ENCODE results near the gene CCL19.

The CCL19 gene

DNA sequence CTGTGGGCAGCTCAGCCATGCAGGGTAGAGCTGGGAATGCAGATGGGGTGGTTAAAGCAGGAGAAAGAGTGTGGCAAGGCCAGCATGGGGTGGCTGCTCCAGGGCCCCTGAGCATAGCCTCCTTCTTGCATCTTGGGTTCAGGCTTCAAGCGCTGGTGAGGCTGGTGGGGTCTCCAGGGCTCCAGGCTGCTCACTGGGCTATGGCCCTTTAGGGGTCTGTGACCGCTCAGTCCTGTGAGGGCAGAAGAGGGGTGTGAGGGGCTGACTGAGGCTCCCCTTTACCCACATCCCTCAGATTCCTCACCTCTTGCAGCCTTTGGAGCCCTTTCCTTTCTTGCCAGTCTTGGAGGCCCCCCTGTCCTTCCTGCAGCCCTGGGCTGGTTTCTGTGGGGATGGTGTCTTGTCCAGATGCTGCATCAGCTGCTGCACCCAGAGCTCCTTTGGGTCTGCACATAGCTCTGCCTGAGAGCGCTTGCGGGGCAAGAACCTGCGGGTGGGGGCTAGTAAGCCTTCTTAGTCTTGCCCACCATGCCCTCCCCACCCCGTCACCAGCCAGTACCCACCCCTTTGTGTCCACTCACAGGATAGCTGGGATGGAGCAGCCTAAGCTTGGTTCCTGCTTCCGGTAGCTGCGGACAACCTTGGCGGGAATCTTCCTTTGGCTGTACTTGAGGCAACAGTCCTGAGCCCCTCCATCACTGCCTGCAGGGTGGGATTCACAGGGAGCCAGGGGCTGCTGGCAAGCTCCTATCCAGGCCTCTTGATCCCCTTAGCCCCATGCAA, 18.3 kb upstream of the CCL19 start:
- TF ChIP-seq, protein P1, sequence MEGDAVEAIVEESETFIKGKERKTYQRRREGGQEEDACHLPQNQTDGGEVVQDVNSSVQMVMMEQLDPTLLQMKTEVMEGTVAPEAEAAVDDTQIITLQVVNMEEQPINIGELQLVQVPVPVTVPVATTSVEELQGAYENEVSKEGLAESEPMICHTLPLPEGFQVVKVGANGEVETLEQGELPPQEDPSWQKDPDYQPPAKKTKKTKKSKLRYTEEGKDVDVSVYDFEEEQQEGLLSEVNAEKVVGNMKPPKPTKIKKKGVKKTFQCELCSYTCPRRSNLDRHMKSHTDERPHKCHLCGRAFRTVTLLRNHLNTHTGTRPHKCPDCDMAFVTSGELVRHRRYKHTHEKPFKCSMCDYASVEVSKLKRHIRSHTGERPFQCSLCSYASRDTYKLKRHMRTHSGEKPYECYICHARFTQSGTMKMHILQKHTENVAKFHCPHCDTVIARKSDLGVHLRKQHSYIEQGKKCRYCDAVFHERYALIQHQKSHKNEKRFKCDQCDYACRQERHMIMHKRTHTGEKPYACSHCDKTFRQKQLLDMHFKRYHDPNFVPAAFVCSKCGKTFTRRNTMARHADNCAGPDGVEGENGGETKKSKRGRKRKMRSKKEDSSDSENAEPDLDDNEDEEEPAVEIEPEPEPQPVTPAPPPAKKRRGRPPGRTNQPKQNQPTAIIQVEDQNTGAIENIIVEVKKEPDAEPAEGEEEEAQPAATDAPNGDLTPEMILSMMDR (IDR thresholded peaks at IDR 0.05; ENCODE audit: extremely low read depth, missing control alignments) = no peak
- no peak for DNase-seq (ENCODE audit: low spot score)

DNA sequence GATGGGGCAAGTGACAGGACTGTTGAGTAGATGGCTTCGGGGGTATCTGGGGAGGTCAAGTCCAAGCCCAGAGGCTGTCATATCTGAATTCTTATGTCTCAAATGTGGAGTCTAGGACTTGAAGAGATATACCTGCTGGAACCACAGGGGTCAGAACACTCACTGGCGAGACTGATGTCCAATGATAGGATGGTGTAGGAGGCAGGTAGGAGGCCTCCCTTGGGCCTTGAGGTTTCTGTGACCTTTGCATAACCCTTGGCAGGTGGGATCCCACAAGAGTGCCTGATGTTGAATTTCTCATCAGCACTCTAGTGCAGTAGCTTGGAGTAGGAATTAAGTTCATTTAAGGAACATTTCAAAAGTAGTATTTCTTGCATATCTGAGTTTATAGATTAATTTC, 16.1 kb upstream of the CCL19 start:
- TF ChIP-seq, protein P1 (IDR thresholded peaks at IDR 0.05; ENCODE audit: extremely low read depth, missing control alignments) = no peak
- DNase-seq (ENCODE audit: low spot score) = no peak

DNA sequence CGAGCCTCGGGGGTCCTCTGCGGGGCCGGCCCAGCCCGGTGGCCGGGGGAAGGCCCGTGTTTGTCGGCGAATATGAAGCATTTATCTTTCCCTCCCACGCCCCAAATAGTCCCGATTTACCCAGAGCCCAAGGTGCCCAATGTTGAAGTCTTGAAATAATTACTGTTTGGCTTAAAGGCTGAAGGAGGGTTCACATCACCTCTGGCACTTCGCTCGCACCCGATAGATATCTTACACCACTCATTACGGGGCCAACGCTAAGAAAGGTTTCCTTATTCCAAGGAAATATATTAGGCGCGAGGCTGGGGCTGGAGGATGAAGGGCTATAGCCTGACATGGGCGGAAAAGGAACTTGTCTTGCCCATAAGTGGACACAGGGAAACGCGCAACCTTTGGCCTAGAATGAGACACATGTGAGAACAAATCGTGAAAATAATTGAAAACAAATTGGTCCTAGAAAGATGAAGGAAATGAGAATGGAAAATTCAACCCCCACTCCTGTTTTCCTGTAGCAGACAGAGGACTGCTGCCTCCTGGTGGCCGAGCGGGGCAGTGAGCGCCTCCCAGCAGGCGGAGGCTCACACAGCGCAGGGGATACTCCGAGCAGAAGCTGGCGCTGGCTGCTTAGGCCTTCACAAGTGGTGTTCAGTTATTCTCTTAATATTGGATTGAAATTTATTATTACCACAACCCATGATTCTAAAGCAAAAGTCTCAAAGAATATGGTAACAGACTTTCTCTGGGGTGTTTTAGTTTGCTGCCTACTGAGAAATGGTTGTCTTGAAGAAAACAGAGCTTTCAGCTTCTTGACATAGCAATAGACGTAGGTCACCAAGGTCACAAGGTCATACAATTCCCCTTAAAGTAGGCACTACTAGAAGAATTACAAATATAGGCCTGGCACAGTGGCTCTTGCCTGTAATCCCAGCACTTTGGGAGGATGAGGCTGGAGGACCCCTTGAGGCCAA, 11.0 kb upstream of the CCL19 start:
- TF ChIP-seq, protein P1 (IDR thresholded peaks at IDR 0.05; ENCODE audit: extremely low read depth, missing control alignments) = peak; percentile 100
- DNase-seq (ENCODE audit: low spot score) = peak; percentile 91

DNA sequence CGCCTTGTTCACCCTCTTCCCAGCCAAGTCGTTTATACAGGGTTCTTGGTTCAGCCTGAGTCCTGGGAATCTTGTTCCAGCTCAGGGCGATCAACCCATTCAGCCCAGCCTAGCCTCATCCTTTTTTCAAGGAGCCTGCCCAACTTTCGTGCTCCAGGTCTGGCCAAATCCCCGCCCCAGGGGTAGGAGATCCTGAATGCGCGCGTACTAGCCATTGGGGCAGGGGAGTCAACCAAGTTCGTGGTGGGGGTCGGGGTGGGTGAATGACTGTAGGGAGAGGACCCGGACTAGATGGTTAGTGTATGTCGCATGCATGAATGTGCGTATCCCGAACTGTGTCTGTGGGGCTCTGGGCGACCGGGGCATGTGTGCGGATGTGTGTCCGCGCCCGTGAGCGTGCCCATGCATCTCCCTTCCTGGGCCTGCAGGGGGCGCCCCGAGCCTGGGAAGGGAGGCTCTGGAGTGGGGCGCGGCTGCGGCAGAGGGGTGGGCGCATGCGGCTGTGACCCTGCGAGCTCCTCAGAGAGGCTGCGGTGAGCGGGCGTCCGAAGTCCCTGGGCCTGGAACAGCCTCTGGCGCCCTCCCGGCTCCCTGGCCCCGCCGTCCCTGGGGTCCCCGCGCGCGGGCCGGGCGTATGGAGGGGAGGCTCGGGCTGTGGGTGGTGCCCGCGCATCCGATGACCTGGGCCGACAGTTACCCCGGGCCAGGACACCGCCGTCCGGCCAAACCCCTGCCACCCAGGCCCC, 10.1 kb upstream of the CCL19 start:
- TF ChIP-seq, protein P1 (IDR thresholded peaks at IDR 0.05; ENCODE audit: extremely low read depth, missing control alignments) = peak; percentile 65
- DNase-seq (ENCODE audit: low spot score) = peak; percentile 83

DNA sequence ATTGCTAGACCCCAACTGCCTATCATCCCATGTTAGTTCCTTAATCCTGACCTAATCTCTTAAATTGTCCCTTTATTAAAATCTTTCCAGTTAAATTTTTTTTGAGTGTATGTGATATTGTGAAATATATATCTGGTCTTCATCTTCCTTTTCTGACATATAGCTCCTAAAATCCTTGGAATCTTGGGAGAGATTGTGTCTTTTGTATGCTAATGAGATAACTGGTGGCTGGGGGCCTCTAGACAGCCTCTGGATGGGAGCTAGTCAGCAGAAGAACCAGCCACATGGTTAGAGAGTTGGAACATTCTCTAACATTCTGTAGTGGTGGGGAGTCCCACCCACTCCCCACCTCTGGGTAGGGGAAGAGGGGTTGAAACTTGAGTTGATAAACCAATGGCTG, 3.7 kb upstream of the CCL19 start:
- DNase-seq (ENCODE audit: low spot score) = no peak
- TF ChIP-seq, protein P1 (IDR thresholded peaks at IDR 0.05; ENCODE audit: extremely low read depth, missing control alignments) = no peak

DNA sequence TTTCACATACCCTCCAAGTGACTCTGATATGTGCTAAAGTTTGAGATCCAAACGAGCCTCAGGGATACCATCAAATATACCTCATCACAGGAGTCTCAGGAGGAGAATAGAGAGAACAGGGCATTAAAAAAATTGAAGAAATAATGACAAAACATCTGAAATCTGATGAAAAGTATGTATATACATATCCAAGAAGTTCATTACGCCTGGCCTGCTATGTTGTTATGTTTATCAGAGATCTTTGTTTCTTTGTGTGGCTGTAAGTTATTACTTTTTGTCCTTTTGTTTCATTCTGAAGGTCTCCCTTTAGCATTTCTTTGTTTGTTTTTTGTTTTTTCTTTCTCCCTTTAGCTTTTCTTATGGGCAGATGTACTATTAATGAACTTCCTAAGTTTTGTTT, 2.5 kb upstream of the CCL19 start:
- TF ChIP-seq, protein P1 (IDR thresholded peaks at IDR 0.05; ENCODE audit: extremely low read depth, missing control alignments) = no peak
- no peak for DNase-seq (ENCODE audit: low spot score)
